Endothelial cell (in vitro differentiated cells): ENCODE data around the gene MID1IP1. TPM values are rescaled to one million over a fixed set of nuclear protein-coding genes. Genes with fewer than 3 reads are reported as not detected.

Experiments
- DNase-seq: peaks from one replicate; pipeline ENCODE4 v3.0.0; 2021; ENCODE audit warnings: low spot score
- H3K27ac Mint-ChIP-seq: one replicate; pipeline ENCODE4 v1.8.0; 2021; ENCODE audit warnings: mixed read lengths, inconsistent platforms; ENCODE audit not compliant: unreplicated experiment
- H3K27me3 Mint-ChIP-seq: one replicate; pipeline ENCODE4 v1.8.0; 2021; ENCODE audit warnings: mild to moderate bottlenecking, moderate library complexity, mixed read lengths, inconsistent platforms; ENCODE audit not compliant: unreplicated experiment
- H3K36me3 Mint-ChIP-seq: one replicate; pipeline ENCODE4 v1.8.0; 2021; ENCODE audit warnings: mild to moderate bottlenecking, low read depth, mixed read lengths, inconsistent platforms; ENCODE audit not compliant: unreplicated experiment
- H3K4me1 Mint-ChIP-seq: one replicate; pipeline ENCODE4 v1.8.0; 2021; ENCODE audit warnings: mild to moderate bottlenecking, mixed read lengths, inconsistent platforms; ENCODE audit not compliant: unreplicated experiment
- H3K4me3 Mint-ChIP-seq: one replicate; pipeline ENCODE4 v1.8.0; 2021; ENCODE audit warnings: mild to moderate bottlenecking, mixed read lengths, inconsistent platforms; ENCODE audit not compliant: unreplicated experiment
- H3K9me3 Mint-ChIP-seq: one replicate; pipeline ENCODE4 v1.8.0; 2021; ENCODE audit warnings: mixed read lengths, inconsistent platforms; ENCODE audit not compliant: unreplicated experiment
- total RNA-seq: library from RNA; stranded (reverse); fragmentation: NEBNext Ultra II Directional; extraction: Animal tissue kit (Norgen Biotek cat#: 25700); gene quantifications from one replicate; pipeline ENCODE4 v1.2.1, GENCODE V29; 2021; ENCODE audit not compliant: unreplicated experiment
- TF ChIP-seq, protein P1 (sequence below): fragments of 200-600 bp; sonication (generic); IDR thresholded peaks from one replicate; pipeline ENCODE4 v1.5.0; 2021; ENCODE audit warnings: antibody characterized with exemption; ENCODE audit not compliant: unreplicated experiment

MID1IP1 gene
- total RNA-seq, 1 donor from 2014 or later = 25.3 TPM

DNA sequence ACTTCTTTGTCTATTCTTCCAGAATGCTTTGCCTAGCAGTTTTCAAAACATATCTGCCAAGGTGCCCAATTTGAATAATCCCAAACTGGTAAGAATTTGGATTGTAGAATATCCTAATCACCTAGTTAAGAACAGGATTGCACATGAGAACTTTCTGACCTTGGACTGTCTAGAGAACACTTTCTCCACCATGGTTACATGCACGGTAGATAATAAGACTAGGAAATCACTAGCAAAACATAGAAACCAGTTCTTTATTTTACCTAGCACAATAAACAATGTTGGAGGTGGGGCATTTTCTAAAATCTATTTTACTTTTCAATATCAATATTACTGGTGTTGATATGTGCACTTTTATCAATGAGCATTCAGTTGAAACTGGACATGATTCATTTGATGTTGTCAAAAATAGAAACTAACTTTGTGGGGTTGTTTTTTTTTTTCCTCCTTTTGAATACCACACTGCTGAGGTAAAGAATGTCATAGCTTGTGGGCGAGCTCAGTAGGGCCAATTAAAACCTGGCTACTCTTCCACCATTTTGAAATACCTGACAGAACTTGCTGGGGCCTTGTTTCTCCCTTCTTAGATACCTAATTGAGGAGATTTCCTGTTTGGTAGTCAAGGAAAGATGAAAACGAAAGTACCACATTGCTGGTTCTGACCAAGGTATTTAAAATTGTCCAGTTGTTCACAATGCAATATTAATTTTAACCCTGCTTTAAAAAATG is 10.4 kb downstream of the MID1IP1 start:
- Mint-ChIP-seq H3K9me3 (no peaks in the 10 kb centered on the region), H3K27ac (no peak overlapping the region), H3K27me3 (no peaks in the 10 kb centered on the region), H3K4me3 (no peak overlapping the region), H3K36me3 (no peaks in the 10 kb centered on the region), H3K4me1 (peaks cover 4% of the 10 kb centered on the region)
- TF ChIP-seq, protein P1, sequence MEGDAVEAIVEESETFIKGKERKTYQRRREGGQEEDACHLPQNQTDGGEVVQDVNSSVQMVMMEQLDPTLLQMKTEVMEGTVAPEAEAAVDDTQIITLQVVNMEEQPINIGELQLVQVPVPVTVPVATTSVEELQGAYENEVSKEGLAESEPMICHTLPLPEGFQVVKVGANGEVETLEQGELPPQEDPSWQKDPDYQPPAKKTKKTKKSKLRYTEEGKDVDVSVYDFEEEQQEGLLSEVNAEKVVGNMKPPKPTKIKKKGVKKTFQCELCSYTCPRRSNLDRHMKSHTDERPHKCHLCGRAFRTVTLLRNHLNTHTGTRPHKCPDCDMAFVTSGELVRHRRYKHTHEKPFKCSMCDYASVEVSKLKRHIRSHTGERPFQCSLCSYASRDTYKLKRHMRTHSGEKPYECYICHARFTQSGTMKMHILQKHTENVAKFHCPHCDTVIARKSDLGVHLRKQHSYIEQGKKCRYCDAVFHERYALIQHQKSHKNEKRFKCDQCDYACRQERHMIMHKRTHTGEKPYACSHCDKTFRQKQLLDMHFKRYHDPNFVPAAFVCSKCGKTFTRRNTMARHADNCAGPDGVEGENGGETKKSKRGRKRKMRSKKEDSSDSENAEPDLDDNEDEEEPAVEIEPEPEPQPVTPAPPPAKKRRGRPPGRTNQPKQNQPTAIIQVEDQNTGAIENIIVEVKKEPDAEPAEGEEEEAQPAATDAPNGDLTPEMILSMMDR = no peak
- no peak for DNase-seq

DNA sequence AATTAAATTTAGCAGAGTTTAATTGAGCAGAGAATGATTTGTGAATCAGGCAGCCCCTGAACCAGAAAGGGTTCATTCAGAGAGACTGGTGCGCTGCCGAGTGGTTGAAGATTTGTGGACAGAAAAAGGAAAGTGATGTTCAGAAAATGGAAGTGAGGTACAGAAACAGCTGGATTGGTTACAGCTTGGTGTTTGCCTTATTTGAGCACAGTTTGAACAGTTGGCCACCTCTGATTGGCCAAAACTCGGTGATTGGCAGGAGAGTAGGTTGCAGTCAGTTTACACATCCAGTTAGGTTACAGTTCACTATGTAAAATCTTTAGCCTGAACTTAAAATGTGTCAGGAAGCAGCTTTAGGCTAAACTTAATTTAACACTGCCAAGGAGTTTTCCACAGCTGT is 14.9 kb downstream of the MID1IP1 start:
- Mint-ChIP-seq H3K9me3 (no peaks in the 10 kb centered on the region), H3K27ac (no peak overlapping the region)

DNA sequence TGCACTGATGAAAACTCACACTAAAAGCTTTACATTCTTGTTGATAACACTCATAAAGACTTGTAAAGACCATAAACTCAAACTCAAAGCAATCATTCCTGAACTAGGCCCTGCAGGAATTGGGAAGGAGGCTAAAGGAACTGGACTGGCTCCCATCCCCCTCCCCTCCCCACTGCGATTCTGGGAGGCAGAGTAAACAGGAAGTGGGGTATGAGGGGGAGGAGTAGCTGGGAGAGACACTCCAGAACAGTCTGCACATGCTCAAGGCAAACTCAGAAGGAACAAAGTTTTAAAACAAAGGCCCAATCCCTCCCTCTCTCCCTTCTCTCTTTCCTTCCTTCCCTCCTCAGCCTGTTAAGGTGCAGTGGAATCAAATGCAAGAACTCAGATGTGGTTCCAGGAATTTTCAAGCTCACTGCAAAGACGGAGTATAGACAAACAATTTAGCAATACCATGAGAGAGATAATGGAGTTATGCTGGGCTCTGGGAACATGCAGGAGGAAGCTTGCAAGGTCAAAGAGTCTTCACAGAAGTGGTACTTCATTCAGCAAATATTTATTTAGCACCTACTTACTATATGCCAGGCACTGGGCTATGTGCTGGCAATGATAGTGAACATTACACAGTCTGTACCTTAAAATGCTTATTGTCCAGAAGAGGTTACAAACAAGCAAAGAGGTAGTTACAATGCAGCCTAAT is 15.9 kb downstream of the MID1IP1 start:
- Mint-ChIP-seq H3K9me3 (no peaks in the 10 kb centered on the region), H3K4me3 (no peak overlapping the region), H3K36me3 (no peaks in the 10 kb centered on the region), H3K27me3 (no peaks in the 10 kb centered on the region), H3K27ac (peak overlapping the region; percentile 83), H3K4me1 (peaks cover 6% of the 10 kb centered on the region)
- TF ChIP-seq, protein P1 = no peak
- DNase-seq = peak; percentile 12

More for the DNA sequence above, 14.9 kb downstream of the MID1IP1 start:
- TF ChIP-seq, protein P1 = no peak
- H3K4me3 Mint-ChIP-seq = no peak overlapping the region
- no peaks in the 10 kb centered on the region for H3K36me3 Mint-ChIP-seq
- H3K27me3 Mint-ChIP-seq = no peaks in the 10 kb centered on the region
- no peak for DNase-seq
- H3K4me1 Mint-ChIP-seq = peaks cover 6% of the 10 kb centered on the region

DNA sequence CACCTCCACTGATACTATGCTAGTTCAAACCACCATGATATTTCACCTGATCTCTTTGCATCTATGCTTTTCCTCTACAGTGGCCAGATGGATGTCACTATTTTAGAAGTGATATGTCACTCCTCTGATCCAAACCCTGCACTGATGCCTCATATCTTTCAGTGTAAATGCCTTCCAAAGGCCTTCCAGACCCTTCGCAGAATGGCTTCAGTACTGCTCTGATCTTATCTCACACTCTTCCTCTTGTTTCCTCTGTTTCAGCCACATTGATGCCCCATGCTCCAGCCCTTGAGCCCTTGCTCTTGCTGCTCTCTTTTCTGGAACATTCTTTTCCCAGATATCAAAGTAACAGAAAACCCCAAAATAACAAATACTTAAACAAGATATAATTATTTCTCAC is 17.9 kb downstream of the MID1IP1 start:
- no peaks in the 10 kb centered on the region for H3K36me3 Mint-ChIP-seq
- no peak for DNase-seq
- no peak overlapping the region for H3K4me3 Mint-ChIP-seq
- H3K27ac Mint-ChIP-seq = no peak overlapping the region
- H3K27me3 Mint-ChIP-seq = no peaks in the 10 kb centered on the region
- peaks cover 6% of the 10 kb centered on the region for H3K4me1 Mint-ChIP-seq
- H3K9me3 Mint-ChIP-seq = no peaks in the 10 kb centered on the region
- TF ChIP-seq, protein P1 = no peak

DNA sequence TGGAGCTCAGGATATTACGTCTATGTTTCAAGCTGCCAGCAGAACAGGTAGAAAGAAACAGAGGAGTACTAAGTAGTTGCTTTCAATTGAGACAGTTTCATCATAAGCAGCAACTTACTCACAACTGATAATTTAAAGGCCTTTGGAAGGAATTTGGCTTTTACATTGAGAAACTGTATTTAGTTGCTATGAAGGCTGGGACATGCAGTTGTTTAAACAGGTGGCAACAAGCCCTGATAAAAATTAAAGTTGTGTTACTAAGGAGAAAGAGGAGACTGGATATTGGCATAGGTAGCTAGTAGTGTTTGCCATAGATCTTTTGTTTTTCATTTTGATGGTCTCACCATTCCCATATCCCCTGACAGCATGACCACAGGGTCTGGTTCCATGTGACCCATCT is 18.4 kb downstream of the MID1IP1 start:
- H3K4me1 Mint-ChIP-seq = peaks cover 6% of the 10 kb centered on the region
- TF ChIP-seq, protein P1 = no peak
- no peak overlapping the region for H3K4me3 Mint-ChIP-seq
- H3K9me3 Mint-ChIP-seq = no peaks in the 10 kb centered on the region
- no peak for DNase-seq
- no peak overlapping the region for H3K27ac Mint-ChIP-seq
- no peaks in the 10 kb centered on the region for H3K36me3 Mint-ChIP-seq
- no peaks in the 10 kb centered on the region for H3K27me3 Mint-ChIP-seq
